GM21367 (cell line): Measurements from ENCODE around the gene PKP2.
"Not testable (repeated sequence)": the region's sequence is repeated elsewhere in the genome, so short reads cannot be mapped to it uniquely, and the experiment has no call there.

Source experiments
- ATAC-seq: cut with Tn5 transposase; IDR thresholded peaks from one replicate; pipeline ENCODE4 v1.9.1; 2021; ENCODE audit not compliant: unreplicated experiment

The PKP2 gene

GRCh38 chr12:32897281-32897610 lies 669 bp upstream of the PKP2 start:
- no peak for ATAC-seq

GRCh38 chr12:32895688-32896431 lies 717 bp downstream of the PKP2 start:
- no peak for ATAC-seq

- ATAC-seq, result no peak
These were observed 2.0 kb downstream of the PKP2 start for GRCh38 chr12:32894566-32894965.

GRCh38 chr12:32893458-32893857 lies 3.1 kb downstream of the PKP2 start:
- ATAC-seq, result no peak

GRCh38 chr12:32893043-32893442 lies 3.5 kb downstream of the PKP2 start:
- ATAC-seq, result no peak

GRCh38 chr12:32892369-32892768 lies 4.2 kb downstream of the PKP2 start:
- ATAC-seq, result not testable (repeated sequence)

- ATAC-seq, result no peak
These were observed 4.6 kb downstream of the PKP2 start for GRCh38 chr12:32891956-32892355.

- ATAC-seq, result no peak
These were observed 5.1 kb downstream of the PKP2 start for GRCh38 chr12:32891526-32891925.

GRCh38 chr12:32889011-32889760 lies 7.4 kb downstream of the PKP2 start:
- ATAC-seq, result no peak

- no peak for ATAC-seq
These were observed 9.5 kb downstream of the PKP2 start for GRCh38 chr12:32887058-32887457.

- ATAC-seq, result no peak
These were observed 10.7 kb downstream of the PKP2 start for GRCh38 chr12:32885831-32886230.

- ATAC-seq, result no peak
These were observed 11.6 kb downstream of the PKP2 start for GRCh38 chr12:32884962-32885361.

- ATAC-seq, result no peak
These were observed 14.9 kb downstream of the PKP2 start for GRCh38 chr12:32881702-32882101.

GRCh38 chr12:32881107-32881506 lies 15.5 kb downstream of the PKP2 start:
- no peak for ATAC-seq

GRCh38 chr12:32879066-32879465 lies 17.5 kb downstream of the PKP2 start:
- ATAC-seq, result not testable (repeated sequence)

GRCh38 chr12:32877601-32878459 lies 18.7 kb downstream of the PKP2 start:
- no peak for ATAC-seq

- ATAC-seq, result no peak
These were observed 20.6 kb downstream of the PKP2 start for GRCh38 chr12:32876004-32876403.

- no peak for ATAC-seq
These were observed 21.6 kb downstream of the PKP2 start for GRCh38 chr12:32874975-32875374.

- no peak for ATAC-seq
These were observed 22.5 kb downstream of the PKP2 start for GRCh38 chr12:32874078-32874477.

GRCh38 chr12:32872416-32872815 lies 24.2 kb downstream of the PKP2 start:
- not testable (repeated sequence) for ATAC-seq

GRCh38 chr12:32870716-32871115 lies 25.9 kb downstream of the PKP2 start:
- ATAC-seq, result no peak

- ATAC-seq, result no peak
These were observed 27.7 kb downstream of the PKP2 start for GRCh38 chr12:32868885-32869284.
